ENCODE data around the gene UQCRC2.

- TF ChIP-seq CTCF (conservative IDR thresholded peaks at IDR 0.05 in 1 of 2, IDR thresholded peaks at IDR 0.05 in 1 of 2; ENCODE audit: extremely low read depth in 1 of 2, insufficient read depth in 1 of 2, low read depth in 1 of 2, low read length in 2 of 2) (no peak), EZH2 (IDR thresholded peaks at IDR 0.05; ENCODE audit: borderline replicate concordance, low read length) (no peak)
Observed at GRCh38 chr16:21996923-21997696, 43.9 kb downstream of the UQCRC2 start.
